Fibroblast of the aortic adventitia (primary cell): Measurements from ENCODE around the gene ZNF692. TPM values are rescaled to one million over a fixed set of nuclear protein-coding genes. Genes with fewer than 3 reads are reported as not detected.

ENCODE experiments used
- DNase-seq: peaks from one replicate; pipeline ENCODE4 v3.0.0-alpha.2; 2010; ENCODE audit warnings: low read depth
- H3K4me3 ChIP-seq: 2 replicates; pipeline ENCODE4 v1.5.1; 2011; ENCODE audit warnings: low read depth, mild to moderate bottlenecking, control low read depth, low read length, moderate library complexity
- total RNA-seq: library from RNA; depleted of rRNA; stranded (reverse); fragments of >200 nt; gene quantifications from 2 replicates; pipeline ENCODE4 v1.2.3, GENCODE V29; 2012; ENCODE audit warnings: low replicate concordance
- TF ChIP-seq, protein P1 (sequence below): IDR thresholded peaks from 2 replicates; pipeline ENCODE4 v1.5.1; 2011; ENCODE audit warnings: mild to moderate bottlenecking, low read length, control low read depth, inconsistent platforms; ENCODE audit not compliant: insufficient read depth

ZNF692 gene
- total RNA-seq, 1 donor, result 8.9 TPM

DNA sequence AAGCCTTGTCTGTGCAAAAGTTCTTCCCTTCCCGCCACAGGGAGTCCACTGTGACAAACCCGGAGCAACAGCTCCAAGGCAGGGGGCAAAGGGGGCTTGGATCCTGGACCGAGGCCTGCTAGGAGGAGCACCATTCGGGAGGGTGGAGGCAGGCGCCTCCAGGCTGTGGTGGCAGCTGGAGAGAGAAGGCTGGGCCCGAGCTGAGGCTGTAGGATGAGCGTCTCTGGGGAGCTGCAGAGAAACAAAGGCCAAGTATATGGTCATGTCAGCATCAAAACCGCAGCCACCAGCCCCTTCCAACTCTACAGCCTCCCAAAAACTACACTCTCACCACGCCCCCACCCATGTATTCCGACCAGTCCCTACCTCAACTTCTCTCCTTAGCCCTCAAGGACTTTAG lies 33.7 kb downstream of the ZNF692 start:
- peak; percentile 23 for DNase-seq
- peak overlapping the region; percentile 100 for H3K4me3 ChIP-seq
- TF ChIP-seq, protein P1, sequence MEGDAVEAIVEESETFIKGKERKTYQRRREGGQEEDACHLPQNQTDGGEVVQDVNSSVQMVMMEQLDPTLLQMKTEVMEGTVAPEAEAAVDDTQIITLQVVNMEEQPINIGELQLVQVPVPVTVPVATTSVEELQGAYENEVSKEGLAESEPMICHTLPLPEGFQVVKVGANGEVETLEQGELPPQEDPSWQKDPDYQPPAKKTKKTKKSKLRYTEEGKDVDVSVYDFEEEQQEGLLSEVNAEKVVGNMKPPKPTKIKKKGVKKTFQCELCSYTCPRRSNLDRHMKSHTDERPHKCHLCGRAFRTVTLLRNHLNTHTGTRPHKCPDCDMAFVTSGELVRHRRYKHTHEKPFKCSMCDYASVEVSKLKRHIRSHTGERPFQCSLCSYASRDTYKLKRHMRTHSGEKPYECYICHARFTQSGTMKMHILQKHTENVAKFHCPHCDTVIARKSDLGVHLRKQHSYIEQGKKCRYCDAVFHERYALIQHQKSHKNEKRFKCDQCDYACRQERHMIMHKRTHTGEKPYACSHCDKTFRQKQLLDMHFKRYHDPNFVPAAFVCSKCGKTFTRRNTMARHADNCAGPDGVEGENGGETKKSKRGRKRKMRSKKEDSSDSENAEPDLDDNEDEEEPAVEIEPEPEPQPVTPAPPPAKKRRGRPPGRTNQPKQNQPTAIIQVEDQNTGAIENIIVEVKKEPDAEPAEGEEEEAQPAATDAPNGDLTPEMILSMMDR, result no peak

DNA sequence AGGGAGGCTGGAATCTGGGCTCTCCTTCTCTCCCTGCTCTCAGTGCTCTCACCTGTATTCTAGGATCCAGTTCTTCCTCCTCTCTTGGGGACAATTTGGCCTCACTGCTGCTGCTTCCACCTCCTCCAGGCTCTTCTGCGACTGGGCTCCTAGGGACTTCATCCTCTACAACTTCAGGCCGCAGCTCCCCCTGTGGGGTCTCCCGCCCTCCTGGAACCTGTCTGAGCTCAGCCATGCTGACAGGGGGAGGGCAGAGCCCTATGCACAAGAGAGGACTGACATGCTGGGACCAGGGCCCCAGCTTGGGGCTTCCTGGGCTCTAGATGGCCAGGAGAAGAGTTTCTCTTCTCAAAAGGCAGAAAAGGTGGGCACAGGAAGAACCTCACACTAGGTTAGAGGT lies 34.2 kb downstream of the ZNF692 start:
- TF ChIP-seq, protein P1, result no peak

DNA sequence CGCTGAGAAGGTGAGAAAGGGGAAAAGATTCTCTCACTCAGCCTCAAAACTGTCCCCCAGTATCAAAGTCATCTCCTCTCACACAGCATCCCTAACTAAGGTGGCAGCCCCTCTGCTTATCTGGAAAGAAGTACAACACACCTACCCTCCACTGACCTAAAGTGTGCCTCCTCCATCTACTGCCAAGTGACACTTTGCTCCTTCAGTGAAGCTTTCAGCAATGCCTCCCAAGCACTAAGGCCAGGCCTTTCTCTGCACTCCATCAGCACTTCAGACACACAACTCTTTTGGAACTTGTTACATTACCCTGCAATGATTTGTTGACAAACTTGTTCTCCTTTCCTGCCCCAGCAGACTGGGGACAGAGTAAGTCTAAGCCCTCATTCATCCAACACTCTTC lies 34.6 kb downstream of the ZNF692 start:
- TF ChIP-seq, protein P1, result no peak
- H3K4me3 ChIP-seq, result peak overlapping the region; percentile 100
- DNase-seq, result no peak

More for the DNA sequence above, 34.2 kb downstream of the ZNF692 start:
- H3K4me3 ChIP-seq, result peak overlapping the region; percentile 100
- no peak for DNase-seq

DNA sequence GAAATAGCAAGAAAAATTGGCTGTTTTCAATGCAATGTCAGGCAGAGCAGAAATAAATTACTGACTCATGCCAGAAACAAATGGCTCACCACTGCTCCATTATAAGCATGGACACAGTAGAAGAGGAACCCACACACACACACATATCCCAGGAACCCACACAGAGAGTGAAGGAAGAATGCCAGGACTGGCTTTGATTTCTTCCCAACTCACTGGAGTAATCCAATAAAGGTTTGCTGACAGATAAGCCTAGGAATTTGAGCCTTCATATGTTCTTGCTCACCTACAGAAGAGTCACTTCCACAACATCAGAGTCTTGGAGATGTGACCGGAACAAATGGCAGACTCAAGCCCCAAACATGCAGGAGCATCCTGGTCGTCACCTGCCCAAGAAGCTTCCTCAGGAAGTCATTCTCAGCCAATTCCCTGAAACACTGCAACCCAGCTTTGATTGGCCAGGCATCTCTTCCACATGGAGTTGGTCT lies 35.3 kb downstream of the ZNF692 start:
- DNase-seq, result peak; percentile 92
- TF ChIP-seq, protein P1, result no peak
- peak overlapping the region; percentile 100 for H3K4me3 ChIP-seq

DNA sequence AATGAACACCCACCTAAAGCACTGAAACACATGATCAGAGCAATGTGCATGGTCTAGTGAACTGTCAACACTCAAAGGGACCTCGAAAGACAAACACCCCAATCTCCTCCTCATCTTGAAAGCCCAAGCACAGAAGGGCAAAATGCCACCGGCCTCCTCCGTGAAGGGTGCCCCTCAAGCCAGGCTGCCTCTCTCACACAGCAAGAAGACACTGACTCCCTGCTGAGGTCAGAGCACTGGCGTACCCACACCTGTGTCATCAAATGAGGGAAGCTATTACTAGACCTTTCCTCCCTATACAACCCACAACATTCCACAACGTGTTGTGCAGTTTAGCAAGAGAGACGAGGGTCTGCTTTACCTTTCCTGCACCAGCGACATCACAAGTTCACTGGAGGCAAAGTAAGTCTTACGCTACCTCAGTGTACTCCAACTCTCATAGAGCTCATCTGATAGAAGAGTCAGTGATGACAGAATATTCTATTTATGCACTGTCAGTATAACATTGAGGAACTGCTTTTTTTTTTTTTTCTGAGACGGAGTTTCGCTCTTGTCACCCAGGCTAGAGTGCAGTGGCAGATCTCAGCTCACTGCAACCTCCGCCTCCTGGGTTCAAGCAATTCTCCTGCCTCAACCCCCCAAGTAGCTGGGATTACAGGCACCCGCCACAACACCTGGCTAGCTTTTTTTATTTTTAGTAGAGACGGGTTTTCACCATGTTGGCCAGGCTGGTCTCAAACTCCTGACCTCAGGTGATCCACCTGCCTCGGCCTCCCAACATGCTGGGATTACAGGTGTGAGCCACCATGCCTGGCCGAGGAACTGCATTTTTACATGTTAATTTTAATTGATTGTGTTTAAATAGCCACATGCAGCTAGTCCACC lies 36.5 kb downstream of the ZNF692 start:
- peak overlapping the region; percentile 53 for H3K4me3 ChIP-seq
- no peak for DNase-seq
- TF ChIP-seq, protein P1, result no peak

DNA sequence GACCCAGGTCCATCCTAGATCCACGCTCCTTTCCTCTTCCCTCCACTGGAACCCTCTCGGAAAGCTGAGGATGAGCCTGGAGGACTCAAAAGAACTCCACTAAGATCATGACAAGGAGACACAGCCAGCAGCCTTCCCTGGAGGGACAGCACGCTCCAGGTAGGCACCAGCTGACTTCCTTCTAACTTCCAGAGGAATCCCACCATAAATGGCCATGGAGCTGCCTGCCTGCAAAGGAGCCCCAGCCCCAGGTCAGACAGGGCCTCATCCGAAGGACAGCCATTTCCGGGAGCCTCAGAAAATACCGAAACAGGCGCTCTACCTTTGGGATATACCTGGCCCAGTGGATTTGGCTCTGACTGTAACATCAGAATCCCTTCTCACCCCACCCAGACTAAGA lies 37.2 kb downstream of the ZNF692 start:
- DNase-seq, result no peak
- TF ChIP-seq, protein P1, result no peak
- H3K4me3 ChIP-seq, result peak overlapping the region; percentile 9
